H1 (cell line): ENCODE measurements around the gene MICALL2. TPM values are rescaled to one million over a fixed set of nuclear protein-coding genes. Genes with fewer than 3 reads are reported as not detected.

Experiments used
- BCL11A ChIP-seq, 2 experiments: IDR thresholded peaks; one replicate each; pipeline ENCODE4 v1.6.1; 2011; ENCODE audit warnings: low read depth in 2 of 2, low read length in 2 of 2, mild to moderate bottlenecking in 2 of 2
- CHD1 ChIP-seq: IDR thresholded peaks from 2 replicates; pipeline ENCODE4 v1.6.1; 2012; ENCODE audit warnings: low read depth, low read length, improper control_type of control experiment
- POU5F1 ChIP-seq: IDR thresholded peaks from 2 replicates; pipeline ENCODE4 v1.6.1; 2011; ENCODE audit warnings: low read depth, mild to moderate bottlenecking, low read length, moderate library complexity
- SIRT6 ChIP-seq: IDR thresholded peaks from one replicate; pipeline ENCODE4 v1.7.1; 2012; ENCODE audit warnings: low read length, inconsistent platforms
- SIX5 ChIP-seq: IDR thresholded peaks from 2 replicates; pipeline ENCODE4 v1.6.1; 2011; ENCODE audit warnings: mild to moderate bottlenecking, low read depth, low read length
- polyA plus RNA-seq, 7 experiments: library from polyadenylated mRNA; depleted of rRNA in 3 of 7; stranded (reverse) in 5 of 7; unstranded in 2 of 7; fragments of >200 nt in 5 of 7; fragments of 200-250 nt in 2 of 7; gene quantifications; 1 replicate in 5 of 7; 2 replicates in 1 of 7; 4 replicates in 1 of 7; pipeline versions ENCODE4 v1.2.1 to v1.2.3, GENCODE V29; 2011 to 2013; ENCODE audit warnings: missing spikeins in 2 of 7, mixed read lengths in 2 of 7
- total RNA-seq: library from RNA; stranded (reverse); fragmentation: NEBNext Ultra II Directional; extraction: Animal tissue kit (Norgen Biotek cat#: 25700); gene quantifications from 2 replicates; pipeline ENCODE4 v1.2.1, GENCODE V29; 2021
- TF ChIP-seq, protein P1 (sequence below): fragments of 300-600 bp; sonication (generic); IDR thresholded peaks from 2 replicates; pipeline ENCODE4 v1.7.1; 2012; ENCODE audit warnings: low read length, moderate library complexity, mild to moderate bottlenecking, inconsistent platforms; ENCODE audit not compliant: insufficient replicate concordance

Gene MICALL2
- total and polyA plus RNA-seq, 2 of the 8 experiments (the other 6 are each of a cell fraction or from before 2014, with no cell fraction given): 5.3 to 8.5 TPM

DNA sequence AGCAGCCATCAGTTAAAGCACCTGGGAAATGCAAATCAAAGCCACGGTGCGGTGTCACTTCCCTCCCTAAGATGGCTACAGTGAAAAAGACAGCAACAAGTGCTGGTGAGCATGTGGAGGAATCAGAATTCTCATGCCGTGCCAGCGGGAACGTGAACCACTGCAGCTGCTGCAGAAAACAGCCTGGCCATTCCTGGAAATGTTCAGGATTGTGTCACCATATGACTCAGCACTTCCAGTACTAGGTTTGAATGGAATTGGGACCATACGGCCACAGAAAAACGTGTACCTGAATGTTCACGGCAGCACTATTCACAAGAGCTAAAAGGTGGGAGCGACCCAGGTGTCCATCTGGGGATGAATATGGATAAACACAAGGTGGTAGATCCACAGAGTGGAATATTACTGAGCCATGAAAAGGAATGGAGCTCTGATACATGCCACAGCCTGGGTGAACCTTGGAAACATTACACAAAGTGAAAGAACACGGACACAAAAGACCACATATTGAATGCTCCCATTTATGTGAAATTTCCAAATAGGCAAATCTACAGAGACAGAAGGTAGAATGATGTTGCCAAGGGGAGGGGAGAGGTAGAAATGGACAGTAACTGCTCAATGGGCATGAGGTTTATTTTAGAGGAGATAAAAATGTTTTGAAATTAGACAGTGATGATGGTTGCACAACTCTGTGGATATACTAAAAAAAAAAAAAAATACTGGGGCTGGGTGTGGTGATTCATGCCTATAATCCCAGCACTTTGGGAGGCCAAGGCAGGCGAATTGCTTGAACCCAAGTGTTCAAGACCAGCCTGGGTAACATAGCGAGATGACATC lies 61.6 kb downstream of the MICALL2 start (continued):
- TF ChIP-seq, protein P1, sequence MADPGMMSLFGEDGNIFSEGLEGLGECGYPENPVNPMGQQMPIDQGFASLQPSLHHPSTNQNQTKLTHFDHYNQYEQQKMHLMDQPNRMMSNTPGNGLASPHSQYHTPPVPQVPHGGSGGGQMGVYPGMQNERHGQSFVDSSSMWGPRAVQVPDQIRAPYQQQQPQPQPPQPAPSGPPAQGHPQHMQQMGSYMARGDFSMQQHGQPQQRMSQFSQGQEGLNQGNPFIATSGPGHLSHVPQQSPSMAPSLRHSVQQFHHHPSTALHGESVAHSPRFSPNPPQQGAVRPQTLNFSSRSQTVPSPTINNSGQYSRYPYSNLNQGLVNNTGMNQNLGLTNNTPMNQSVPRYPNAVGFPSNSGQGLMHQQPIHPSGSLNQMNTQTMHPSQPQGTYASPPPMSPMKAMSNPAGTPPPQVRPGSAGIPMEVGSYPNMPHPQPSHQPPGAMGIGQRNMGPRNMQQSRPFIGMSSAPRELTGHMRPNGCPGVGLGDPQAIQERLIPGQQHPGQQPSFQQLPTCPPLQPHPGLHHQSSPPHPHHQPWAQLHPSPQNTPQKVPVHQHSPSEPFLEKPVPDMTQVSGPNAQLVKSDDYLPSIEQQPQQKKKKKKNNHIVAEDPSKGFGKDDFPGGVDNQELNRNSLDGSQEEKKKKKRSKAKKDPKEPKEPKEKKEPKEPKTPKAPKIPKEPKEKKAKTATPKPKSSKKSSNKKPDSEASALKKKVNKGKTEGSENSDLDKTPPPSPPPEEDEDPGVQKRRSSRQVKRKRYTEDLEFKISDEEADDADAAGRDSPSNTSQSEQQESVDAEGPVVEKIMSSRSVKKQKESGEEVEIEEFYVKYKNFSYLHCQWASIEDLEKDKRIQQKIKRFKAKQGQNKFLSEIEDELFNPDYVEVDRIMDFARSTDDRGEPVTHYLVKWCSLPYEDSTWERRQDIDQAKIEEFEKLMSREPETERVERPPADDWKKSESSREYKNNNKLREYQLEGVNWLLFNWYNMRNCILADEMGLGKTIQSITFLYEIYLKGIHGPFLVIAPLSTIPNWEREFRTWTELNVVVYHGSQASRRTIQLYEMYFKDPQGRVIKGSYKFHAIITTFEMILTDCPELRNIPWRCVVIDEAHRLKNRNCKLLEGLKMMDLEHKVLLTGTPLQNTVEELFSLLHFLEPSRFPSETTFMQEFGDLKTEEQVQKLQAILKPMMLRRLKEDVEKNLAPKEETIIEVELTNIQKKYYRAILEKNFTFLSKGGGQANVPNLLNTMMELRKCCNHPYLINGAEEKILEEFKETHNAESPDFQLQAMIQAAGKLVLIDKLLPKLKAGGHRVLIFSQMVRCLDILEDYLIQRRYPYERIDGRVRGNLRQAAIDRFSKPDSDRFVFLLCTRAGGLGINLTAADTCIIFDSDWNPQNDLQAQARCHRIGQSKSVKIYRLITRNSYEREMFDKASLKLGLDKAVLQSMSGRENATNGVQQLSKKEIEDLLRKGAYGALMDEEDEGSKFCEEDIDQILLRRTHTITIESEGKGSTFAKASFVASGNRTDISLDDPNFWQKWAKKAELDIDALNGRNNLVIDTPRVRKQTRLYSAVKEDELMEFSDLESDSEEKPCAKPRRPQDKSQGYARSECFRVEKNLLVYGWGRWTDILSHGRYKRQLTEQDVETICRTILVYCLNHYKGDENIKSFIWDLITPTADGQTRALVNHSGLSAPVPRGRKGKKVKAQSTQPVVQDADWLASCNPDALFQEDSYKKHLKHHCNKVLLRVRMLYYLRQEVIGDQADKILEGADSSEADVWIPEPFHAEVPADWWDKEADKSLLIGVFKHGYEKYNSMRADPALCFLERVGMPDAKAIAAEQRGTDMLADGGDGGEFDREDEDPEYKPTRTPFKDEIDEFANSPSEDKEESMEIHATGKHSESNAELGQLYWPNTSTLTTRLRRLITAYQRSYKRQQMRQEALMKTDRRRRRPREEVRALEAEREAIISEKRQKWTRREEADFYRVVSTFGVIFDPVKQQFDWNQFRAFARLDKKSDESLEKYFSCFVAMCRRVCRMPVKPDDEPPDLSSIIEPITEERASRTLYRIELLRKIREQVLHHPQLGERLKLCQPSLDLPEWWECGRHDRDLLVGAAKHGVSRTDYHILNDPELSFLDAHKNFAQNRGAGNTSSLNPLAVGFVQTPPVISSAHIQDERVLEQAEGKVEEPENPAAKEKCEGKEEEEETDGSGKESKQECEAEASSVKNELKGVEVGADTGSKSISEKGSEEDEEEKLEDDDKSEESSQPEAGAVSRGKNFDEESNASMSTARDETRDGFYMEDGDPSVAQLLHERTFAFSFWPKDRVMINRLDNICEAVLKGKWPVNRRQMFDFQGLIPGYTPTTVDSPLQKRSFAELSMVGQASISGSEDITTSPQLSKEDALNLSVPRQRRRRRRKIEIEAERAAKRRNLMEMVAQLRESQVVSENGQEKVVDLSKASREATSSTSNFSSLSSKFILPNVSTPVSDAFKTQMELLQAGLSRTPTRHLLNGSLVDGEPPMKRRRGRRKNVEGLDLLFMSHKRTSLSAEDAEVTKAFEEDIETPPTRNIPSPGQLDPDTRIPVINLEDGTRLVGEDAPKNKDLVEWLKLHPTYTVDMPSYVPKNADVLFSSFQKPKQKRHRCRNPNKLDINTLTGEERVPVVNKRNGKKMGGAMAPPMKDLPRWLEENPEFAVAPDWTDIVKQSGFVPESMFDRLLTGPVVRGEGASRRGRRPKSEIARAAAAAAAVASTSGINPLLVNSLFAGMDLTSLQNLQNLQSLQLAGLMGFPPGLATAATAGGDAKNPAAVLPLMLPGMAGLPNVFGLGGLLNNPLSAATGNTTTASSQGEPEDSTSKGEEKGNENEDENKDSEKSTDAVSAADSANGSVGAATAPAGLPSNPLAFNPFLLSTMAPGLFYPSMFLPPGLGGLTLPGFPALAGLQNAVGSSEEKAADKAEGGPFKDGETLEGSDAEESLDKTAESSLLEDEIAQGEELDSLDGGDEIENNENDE: no peak
- no peak for TF ChIP-seq POU5F1
- TF ChIP-seq BCL11A (IDR thresholded peaks at IDR 0.05; ENCODE audit: low read depth in 2 of 2, low read length in 2 of 2): no peak
- no peak for TF ChIP-seq SIRT6
- no peak for TF ChIP-seq CHD1
- no peak for TF ChIP-seq SIX5
